ENCODE results near the gene C1orf198.

DNA sequence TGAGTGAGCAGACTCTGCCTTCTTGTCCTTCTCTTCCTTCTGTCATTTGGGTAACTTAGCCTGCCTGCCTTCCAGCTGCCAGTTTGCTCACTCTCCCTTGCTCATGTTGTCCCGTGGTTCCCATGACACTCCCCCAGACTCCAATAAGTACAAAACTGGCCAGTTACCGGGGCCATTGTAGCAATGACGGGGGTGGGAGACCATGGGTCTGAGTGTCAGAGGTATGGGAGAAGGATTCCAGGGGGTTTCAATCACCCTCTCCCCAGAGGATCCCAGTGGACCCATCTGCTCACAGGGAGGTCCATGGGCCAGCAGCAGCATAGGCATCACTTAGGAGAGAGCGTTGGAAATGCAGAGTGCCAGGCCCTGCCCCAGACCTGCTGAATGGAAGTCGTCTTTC lies 69.8 kb downstream of the C1orf198 start:
- no peak for TF ChIP-seq POLR2A (IDR thresholded peaks at IDR 0.05; ENCODE audit: extremely low read depth, insufficient read length)
- TF ChIP-seq, protein P1, sequence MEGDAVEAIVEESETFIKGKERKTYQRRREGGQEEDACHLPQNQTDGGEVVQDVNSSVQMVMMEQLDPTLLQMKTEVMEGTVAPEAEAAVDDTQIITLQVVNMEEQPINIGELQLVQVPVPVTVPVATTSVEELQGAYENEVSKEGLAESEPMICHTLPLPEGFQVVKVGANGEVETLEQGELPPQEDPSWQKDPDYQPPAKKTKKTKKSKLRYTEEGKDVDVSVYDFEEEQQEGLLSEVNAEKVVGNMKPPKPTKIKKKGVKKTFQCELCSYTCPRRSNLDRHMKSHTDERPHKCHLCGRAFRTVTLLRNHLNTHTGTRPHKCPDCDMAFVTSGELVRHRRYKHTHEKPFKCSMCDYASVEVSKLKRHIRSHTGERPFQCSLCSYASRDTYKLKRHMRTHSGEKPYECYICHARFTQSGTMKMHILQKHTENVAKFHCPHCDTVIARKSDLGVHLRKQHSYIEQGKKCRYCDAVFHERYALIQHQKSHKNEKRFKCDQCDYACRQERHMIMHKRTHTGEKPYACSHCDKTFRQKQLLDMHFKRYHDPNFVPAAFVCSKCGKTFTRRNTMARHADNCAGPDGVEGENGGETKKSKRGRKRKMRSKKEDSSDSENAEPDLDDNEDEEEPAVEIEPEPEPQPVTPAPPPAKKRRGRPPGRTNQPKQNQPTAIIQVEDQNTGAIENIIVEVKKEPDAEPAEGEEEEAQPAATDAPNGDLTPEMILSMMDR (IDR thresholded peaks at IDR 0.05; ENCODE audit: low read depth, low read length): no peak

Data from NB4 (cell line).